Stimulated activated CD8-positive, alpha-beta memory T cell treated with anti-CD3 and anti-CD28 coated beads, Interleukin-12 subunit alpha, Interleukin-12 subunit beta, amount 100 ng/mL, for 4 hours (primary cell): ENCODE data around the gene TENM4.

Experiments
- DNase-seq: peaks from one replicate; pipeline ENCODE4 v3.0.0-alpha.2; 2020; ENCODE audit warnings: low read depth

TENM4 gene

DNA sequence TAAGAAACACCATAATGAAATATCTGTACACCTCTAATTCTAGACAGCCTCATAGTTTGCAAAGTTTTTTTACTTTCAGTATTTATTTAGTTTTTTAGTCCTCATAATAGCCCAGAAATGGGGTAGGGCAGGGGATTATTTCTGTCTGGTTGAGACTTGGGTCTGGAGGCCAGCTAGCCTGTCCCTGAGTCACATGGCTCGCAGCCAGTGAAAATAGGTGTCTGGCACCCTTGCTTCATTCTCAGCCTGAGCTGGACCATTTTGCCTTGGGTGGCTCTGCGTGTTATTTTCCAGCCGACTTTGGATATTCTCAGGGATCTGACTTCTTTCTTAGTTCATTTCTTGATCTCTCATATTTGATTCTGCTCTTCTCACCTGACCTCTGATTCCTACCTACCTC lies 742.2 kb downstream of the TENM4 start:
- DNase-seq: no peak

DNA sequence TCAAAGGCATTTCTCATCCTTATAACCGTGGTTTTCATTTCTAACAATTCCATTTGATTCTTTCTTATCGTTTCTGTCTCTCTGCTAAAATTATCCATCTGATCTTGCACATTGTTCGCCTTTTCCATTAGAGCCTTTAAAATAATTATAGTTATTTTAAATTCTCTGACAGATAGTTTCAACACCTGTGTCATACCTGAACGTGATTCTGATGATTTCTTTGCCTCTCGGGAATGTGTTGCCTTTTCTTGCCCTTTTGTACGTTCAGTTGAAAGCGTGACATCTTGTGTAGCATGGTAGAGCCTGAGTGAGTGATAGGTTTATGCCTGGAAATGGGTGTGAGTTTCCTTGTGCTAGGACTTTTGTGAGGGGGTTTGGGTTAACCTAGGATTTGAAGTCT lies 744.7 kb downstream of the TENM4 start:
- no peak for DNase-seq

DNA sequence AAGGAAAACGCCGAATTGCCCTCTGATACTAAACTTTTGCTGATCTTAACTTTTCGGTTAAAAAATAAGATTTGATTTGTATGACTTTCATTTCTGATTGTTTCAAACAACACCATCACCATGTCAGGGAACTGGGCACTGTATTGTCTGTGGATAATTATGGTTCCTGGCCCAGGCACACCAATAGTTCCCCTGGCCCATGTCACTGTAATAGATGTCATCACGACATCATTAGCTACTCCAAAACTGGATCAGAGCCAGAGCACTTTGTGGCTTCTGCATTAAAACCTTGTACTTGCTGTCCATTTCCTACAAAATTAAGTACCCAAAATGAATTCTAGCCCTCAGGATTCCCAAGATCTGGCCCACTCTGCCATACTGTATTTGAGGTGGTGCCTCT lies 746.7 kb downstream of the TENM4 start:
- no peak for DNase-seq

DNA sequence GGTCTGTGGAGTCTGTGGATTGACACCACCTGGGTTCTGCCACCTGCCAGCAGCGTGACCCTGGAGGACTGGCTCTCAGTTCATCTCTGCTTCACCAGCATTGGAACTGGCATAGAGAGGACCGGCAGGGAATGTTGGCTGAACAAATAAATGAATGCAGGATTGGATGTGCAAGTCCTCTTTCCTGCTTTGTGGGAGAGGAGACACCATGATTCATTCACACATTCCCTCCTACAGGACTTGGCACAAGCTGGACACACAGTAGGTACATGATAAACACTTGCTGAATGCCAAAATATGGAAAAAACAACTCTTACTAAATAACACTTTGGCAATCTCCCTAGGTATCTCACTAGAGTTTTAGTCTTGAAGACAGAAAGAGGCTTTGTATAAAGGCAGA lies 749.6 kb downstream of the TENM4 start:
- no peak for DNase-seq

DNA sequence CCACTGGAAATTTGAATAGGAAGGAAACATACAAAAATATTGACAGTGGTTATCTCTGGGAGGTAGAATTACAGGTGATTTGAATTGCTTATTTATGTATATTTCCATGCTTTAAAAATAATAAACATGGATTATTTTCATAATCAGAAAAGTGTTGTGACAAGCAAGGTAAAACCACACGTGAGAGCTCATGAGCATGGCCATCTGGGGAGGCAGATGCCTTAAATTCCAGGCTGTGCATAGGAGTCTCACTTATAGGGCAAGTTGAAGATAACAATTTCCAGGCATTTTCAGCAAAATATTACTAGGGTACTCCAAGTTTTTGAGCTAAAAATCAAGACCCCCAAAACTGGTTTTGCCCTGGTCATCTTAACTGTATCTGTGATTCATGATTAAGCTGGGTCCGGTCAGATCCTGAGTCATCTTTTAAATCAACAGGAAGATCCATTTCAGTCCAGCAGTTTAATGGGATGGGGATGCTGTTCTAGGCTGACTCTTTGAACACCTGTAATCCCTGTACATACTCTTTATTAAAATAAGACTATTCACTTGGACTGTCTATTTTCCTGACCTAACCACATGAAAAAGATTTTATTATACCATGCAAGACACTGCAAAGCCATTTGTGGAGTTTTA lies 750.4 kb downstream of the TENM4 start:
- no peak for DNase-seq

DNA sequence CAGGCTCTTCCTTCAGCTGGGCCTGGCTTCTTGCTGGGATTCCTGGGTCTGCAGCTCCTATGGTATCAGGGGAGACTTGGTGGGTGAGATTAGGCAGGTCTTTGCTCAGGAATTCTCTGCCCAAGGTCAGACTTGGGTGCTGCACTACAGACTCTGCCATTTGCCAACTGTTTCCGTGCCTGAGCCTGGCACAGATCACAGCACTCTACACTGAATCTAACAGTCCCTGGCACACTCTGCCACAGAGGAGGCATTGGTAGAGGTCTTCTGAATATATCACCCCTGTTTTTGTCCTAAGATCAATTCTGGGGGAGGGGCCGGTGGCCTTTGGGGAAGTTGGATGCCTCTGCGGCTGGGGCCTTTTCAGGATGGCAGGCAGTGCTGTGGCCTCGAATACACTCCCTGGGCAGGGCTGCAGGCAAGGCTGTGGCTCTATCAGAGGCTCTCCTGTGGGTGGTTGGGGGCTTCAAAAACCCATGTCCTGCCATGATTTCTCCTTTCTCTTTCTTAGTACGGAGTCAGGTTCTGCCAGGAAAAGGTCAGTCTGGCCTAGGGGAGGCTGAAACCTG lies 751.2 kb downstream of the TENM4 start:
- no peak for DNase-seq

DNA sequence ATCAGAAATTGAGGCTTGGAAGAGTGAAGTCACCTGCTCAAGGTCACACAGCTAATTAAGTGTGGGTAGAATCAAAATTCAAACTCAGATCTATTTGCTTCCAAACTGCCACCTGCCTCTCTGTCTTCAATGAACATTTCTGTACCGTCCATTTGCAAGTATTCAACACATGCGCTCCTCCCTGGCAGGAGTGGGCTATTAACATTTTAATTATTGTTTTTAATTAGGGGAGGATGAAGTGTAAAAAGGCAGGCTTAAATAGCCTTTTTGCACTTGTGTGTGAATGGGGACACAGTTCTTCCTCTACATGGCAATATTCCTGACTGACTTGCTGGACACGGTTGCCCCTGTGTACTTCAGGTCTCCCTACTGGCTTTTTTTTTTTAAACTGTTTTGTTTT lies 751.7 kb downstream of the TENM4 start:
- no peak for DNase-seq

DNA sequence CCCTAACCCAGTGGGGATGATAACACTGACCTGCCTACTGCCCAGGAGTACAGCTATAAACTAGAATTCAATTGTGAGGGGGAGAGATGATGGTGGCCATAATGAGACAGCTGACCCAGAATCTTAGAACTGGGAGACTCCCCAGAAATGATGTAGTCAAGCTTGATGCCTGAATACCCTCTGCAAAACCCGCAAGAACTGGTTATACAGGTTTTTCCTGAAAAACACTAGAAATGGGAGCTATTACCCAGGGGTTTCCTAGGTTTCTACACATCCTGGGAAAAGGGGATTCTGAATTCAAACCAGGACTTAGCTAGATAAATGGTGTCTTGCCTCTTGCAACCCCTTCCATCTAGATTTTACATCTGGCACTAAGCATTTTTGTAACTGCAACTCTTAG lies 752.4 kb downstream of the TENM4 start:
- DNase-seq: no peak

DNA sequence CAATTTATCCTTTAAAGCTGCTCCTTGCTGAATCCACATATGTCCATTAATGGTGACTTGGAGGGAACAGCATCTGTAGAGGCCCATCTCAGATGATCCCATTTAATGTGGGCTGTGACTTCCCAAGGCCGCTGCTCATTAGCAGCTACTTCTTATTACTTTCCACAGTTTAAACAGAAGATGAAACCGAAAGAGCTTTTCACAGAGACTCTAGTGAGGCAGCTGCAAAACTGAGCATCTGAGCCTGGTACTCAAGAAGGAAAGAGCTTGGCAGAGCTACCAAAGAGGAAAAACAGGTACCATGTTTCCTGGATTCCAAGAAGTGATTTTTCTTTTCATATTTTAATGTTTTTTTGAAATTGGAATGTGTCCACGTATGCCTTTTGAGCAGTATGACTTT lies 755.7 kb downstream of the TENM4 start:
- DNase-seq: no peak

DNA sequence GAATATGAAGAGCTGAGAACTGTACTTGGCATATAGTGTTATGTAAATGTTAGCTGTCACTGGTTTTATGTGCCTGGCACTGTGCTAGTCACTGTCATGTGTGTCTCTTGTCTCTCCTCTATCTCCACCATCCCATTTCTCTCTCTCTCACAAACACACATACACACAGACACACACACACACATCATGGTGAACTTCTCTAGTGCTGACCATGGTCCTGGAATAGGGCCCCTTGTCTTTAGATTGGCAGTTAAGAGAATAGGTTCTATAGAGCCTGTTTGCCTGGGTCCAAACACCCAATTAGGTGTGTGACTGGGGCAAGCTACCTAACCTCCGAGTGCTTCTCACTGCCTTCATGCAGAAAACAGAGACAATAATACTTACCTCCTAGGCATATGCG lies 756.5 kb downstream of the TENM4 start:
- no peak for DNase-seq

DNA sequence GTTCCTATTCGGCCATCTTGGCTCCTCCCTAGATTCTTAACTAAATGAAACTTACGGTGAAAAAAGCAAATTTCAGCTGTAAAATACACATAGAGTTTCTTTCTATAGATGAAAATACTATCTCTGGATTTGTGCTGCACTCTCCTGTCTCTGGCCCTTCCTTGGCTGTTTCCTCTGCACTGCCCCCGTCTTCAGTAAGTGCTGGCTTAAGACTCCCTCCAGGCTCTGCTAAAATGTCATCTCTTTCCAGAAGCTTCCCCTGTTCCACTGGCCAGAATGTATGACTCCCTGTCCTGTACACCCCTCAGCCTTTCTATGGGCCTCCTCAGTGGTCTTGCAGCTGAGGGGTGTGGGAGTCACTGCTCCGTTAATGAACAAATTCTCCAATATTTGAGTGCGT lies 757.1 kb downstream of the TENM4 start:
- no peak for DNase-seq

DNA sequence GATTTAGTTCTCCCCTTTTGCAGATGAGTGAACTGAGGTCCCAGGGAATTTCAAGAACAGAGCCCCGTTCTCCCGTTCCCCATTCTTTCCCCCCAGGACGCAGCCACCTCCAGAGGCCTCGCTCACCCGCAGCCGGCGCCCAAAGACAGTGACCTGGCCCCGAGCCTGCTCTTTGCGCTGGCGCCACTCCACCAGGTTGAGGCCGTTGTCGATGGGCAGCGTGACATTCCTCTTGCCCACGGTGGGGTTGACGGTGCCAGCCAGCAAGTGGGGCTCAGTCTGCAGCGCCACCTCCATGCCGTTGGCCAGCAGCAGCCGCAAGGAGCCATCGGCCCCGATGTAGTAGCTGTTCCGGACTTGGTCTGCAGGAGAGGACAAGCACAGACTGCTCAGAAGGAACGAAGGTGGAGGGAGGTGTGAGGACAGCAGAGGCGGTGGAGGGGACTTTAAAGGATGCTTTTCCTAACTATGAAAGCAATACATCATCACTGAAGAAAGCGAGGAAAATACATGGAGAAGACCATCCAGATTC lies 764.7 kb downstream of the TENM4 start:
- no peak for DNase-seq

DNA sequence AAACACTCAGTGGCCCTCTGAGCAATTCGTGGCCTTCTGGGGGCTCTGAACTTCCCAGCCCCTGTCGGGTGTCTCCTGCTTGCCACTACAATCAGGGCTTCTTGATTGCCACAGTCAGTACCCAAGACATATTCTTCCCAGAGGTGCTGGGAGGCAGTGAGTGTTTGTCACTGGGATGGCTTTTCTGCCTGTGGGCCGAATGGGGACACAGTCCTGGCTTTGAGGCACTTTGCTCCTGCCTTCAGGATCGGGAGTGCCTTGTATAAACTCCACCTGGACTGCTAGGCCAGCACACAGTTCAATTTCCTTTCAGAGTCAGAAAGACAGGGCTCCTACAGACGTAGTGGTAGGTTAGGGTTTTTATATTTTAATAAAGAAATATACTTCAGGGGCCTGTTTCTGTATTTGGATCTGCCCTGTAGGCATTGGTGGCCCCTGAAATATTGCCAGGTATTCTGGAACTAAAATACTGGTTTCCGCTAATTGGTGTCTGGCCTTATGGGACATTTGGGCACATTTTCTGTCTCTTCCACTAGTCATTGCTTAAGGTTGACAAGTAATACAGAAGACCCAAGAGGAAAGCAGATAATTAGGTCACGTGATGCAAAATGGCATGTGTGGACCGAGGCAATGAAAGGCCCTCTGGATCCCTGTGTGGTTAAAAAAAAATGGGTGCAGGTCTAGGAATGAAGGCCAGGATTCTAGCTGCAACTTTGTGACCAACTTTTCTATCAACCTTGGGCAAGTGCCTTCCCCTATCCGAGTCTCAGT lies 767.8 kb downstream of the TENM4 start:
- no peak for DNase-seq

DNA sequence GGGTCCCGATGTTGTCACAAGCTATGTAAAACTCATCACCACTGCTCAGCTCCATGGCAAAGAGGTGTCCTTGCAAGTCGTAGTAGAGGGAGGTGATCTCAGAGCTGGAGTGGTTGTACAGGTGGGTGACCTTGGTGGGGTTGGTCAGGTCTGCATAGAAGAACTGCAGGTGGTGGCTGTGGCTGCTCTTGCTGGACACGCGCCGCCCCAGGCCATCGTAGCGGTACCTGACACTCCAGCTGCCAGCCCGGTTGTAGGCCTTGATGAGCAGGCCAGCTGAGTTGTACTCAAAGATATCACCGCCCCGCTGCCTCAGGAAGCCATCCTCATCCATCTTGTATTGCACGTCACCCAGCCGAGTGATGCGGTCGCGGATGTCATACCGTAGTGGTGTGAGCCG lies 771.6 kb downstream of the TENM4 start:
- DNase-seq: no peak

DNA sequence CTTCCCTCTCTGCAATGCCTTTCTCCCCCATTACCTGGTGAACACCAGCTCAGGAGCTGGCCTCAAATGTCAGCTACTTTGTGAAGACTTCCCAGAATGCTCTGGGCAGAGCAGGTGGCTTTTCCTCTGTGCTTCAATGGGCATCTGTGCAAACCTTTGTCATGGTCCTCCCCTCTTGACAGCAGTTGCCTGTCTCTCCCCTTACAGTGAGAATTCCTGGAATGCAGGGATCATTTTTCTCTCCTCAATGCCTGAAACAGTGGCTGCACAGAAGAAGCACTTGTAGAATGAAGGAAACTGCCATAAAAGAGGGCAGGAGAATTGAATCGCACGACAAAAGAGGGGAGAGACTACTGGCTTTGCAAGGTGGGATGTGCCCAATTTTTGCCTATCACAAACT lies 773.4 kb downstream of the TENM4 start:
- no peak for DNase-seq

DNA sequence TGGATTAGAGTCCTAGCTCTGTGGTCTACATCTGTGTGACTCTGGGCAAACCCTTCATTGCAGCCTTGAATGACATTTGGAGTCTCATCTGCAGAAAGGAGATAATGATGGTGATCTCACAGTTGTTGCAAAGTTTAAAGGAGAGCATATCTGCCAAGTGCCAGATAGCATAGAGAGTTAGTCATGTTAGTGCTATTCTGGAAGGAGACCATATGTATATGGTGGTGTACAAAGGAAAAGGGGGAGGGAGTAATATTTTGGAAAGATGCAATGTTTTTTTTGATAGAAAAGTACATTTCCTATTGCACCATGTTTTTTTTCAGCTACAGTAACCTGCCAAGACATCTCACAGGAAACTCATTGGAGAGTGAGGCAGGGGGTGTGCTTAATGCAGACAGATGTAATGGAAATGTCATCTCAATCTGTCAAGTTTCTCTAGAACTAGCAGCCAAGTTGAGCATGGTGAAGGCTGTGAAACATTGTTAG lies 774.1 kb downstream of the TENM4 start:
- no peak for DNase-seq

DNA sequence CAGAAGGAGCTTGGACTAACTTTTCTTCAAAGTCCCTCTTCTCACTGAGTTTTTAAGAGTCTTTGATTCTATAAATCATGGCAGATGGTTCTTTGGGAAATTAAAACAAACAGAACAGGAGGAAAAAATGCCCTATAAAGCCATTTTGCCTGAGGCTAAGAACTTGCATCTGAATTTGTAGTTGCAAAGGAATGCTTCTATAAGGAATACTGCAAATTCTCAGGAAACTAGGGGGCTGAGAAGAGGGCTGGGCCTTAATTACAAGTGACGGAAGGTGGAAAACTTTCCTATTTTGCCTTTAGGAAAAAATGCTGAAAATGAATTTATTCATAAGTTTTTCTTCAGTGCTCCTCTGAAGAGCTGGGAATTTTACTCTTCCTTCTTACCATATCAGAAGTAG lies 776.2 kb downstream of the TENM4 start:
- no peak for DNase-seq

DNA sequence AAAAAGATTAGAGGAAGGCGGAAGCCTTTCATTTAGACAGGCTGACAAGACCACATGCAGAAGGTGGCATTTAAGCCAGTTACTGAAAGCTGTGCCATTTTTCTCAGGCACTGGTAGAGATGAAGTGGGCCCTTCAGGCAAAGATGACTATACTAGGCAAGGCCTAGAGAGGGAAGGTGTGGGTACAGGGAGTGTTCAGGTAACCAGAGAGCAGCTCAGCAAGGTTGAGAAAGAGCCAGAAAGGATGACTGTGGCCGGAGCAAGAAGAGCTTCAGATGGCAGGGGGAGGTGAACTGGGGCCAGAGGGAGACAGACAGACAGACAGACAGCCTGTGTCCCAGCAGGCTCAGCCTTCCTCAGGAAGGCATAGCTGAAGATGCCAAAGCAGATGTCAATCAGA lies 778.0 kb downstream of the TENM4 start:
- DNase-seq: no peak

DNA sequence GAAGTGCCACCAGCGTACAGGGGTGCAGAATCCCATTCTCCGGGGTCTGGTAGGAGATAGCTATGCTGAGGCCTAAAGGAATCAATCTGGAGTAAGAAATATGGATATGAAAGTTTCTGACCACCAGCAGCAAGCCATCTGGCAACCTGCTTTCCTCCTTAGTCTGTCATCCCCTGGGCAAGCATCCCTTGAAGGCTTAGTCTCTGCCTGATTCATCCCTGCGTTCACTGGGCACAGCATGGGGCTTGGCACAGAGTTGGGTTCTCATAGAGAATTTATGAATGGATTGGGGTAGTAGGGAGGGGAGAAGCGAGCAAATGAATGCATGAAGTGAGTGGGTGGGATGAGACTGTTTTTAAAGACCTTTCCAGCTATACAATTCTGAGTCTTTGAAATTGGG lies 780.4 kb downstream of the TENM4 start:
- no peak for DNase-seq

DNA sequence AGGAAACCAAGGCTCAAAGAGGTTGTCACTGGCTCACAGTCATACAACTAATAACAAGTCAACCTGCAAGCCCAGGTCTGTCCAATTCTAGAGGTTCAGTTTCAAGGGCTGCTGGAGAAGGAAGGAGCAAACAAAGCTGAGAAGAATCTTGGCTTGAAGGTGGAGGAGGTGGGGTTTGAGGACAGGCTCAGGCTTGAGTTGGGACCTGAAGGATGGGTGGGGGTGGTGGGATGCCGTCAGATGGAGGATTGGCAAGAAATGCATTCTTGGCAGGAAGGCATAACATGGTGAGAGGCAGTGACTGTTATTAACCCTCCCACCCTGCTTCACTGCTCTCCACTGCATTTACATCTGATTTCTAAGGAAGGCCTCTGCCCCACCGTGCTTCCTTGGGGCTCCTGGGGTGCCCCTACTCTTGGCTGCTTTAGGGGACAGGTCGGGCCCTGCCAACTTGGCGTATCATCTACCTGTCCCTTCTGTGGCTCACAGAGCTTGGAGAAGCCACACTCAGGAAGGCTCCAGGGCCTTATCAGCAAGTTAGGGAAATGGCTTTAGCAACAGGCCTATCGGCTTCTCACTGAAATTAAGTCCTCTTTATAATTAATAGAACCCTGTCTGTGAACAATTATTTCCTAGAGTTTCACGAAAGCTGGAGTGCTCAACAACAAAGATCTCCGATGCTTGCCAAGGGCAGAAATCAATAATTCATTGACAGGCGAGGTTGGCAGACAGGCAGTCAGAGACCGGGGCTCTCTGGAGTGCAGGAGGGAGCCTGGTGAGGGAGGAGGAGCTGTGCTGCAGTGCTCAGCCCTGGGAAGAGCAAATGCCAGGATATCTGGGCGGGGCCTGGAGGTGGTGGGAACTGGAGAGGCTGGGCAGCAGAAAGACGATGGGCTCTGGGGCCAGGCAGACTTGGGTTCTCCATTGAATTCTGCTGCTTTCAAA lies 781.2 kb downstream of the TENM4 start:
- no peak for DNase-seq

DNA sequence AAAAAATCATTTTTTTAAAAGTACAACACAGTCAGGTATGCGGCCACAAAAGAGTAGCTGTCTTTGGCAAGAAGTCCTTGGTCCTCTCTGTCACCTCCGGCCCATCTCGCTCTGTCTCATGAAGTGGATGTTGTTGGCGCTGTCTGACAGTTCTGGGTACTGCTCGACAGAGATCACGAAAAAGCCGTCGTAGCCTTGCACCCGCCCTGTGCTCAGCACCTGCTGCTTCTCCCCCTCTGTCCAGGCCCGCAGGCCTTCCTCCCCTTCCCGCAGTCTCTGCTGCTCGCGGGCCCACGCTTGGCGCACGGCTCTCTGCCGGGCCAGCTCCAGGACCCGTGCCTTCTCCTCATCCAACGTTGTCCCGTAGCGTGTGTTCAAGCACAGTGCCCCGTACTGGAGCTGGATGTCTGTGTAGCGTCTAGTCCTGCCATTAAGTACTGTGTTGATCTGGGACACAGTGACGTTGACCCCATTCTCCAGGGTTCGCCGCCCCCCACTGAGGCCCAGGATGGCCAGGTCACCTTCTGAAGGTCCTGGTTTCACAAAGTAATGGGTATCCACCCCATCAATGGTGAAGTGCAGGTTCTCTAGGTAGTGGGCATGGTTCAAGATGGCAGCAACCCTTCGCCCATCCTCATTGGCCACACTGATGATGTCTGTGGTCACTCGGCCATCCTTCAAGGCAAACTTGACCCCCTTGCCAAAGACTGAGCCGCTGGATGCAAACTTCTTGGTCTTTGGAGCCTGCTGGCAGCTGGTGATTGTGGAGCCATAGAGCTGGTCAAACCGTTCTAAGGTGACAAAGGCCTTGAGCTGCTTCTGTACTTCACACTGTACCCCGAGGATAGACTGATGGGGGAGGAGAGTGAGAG lies 782.6 kb downstream of the TENM4 start:
- DNase-seq: no peak
